Fibroblast of pulmonary artery (primary cell): ENCODE measurements around the gene EHMT1.

Experiments used
- DNase-seq: peaks from one replicate; pipeline ENCODE4 v3.0.0-alpha.2; 2010; ENCODE audit warnings: low read depth
- H3K4me3 ChIP-seq: replicated peaks from 2 replicates; pipeline ENCODE4 v1.5.1; 2011; ENCODE audit warnings: low read depth, mild to moderate bottlenecking, control low read depth, low read length, moderate library complexity
- TF ChIP-seq, protein P1 (sequence below): IDR thresholded peaks from 2 replicates; pipeline ENCODE4 v1.5.1; 2011; ENCODE audit warnings: mild to moderate bottlenecking, control low read depth, low read length, inconsistent platforms; ENCODE audit errors: missing control alignments

The EHMT1 gene

DNA sequence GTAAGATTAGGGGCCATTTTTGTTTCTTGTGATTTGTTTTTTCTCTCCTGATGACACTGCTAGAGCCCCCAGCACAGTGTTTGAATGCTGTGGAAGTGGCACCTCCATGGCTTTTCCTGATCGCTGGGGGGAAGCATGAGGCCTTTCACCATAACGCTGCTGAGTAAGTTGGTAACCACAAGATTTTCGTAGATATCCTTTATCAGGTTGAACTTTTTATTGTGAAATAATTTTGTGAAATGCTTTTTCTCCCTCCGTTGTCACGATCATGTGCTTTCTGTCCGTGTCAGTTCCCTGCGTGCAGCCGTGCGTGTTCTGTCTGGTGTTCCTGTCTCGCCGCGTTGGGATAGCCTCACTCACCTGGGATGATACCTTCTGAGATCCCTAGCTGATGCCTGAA lies 59.4 kb downstream of the EHMT1 start:
- no peak for DNase-seq

DNA sequence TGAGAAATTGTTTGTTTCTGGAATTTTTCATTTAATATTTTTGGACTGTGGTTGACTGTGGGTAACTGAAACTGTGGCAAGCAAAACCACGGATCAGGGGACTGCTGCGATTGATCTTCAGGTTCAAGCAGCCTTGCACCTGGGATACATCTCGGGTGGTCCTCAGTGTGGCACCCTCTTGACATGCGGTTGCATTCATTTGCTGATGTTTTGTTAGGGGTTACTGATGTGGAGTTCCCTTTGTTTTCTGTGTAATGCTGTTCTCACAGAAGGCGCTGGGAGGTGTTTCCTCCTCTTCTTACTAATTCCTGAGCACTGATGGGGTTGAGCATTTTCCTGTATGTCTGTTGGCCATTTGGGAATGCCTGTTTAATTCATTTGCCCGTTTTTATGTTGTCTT lies 60.4 kb downstream of the EHMT1 start:
- TF ChIP-seq, protein P1, sequence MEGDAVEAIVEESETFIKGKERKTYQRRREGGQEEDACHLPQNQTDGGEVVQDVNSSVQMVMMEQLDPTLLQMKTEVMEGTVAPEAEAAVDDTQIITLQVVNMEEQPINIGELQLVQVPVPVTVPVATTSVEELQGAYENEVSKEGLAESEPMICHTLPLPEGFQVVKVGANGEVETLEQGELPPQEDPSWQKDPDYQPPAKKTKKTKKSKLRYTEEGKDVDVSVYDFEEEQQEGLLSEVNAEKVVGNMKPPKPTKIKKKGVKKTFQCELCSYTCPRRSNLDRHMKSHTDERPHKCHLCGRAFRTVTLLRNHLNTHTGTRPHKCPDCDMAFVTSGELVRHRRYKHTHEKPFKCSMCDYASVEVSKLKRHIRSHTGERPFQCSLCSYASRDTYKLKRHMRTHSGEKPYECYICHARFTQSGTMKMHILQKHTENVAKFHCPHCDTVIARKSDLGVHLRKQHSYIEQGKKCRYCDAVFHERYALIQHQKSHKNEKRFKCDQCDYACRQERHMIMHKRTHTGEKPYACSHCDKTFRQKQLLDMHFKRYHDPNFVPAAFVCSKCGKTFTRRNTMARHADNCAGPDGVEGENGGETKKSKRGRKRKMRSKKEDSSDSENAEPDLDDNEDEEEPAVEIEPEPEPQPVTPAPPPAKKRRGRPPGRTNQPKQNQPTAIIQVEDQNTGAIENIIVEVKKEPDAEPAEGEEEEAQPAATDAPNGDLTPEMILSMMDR = no peak
- H3K4me3 ChIP-seq = no peak overlapping the region
- DNase-seq = no peak

More for the DNA sequence above, 59.4 kb downstream of the EHMT1 start:
- TF ChIP-seq, protein P1 = no peak
- no peak overlapping the region for H3K4me3 ChIP-seq

DNA sequence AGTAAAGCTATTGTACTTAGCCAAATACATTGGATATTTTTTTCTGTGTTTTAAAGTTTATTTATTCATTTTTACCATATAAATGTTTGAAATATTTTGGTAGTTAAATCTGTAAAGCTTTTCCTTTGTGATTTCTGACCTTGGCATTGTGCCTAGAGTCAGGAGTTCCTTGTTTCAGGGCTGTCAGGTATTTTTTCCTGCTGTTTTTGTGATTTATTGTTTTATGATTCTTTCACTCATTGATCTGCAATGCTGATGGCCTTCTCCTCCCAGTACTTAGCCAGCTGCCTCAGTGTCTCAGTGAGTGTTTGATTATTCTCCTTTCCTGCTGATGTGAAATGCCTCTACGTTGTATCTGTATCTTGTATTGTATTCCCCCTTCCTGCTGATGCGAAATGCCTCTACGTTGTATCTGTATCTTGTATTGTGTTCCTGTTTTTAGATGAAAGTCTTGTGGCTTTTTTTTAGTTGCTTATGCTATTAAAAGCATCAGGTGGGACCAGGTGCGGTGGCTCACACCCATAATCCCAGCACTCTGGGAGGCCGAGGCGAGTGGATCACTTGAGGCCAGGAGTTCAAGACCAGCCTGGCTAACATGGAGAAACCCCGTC lies 61.0 kb downstream of the EHMT1 start:
- TF ChIP-seq, protein P1 = no peak
- DNase-seq = no peak
- no peak overlapping the region for H3K4me3 ChIP-seq

DNA sequence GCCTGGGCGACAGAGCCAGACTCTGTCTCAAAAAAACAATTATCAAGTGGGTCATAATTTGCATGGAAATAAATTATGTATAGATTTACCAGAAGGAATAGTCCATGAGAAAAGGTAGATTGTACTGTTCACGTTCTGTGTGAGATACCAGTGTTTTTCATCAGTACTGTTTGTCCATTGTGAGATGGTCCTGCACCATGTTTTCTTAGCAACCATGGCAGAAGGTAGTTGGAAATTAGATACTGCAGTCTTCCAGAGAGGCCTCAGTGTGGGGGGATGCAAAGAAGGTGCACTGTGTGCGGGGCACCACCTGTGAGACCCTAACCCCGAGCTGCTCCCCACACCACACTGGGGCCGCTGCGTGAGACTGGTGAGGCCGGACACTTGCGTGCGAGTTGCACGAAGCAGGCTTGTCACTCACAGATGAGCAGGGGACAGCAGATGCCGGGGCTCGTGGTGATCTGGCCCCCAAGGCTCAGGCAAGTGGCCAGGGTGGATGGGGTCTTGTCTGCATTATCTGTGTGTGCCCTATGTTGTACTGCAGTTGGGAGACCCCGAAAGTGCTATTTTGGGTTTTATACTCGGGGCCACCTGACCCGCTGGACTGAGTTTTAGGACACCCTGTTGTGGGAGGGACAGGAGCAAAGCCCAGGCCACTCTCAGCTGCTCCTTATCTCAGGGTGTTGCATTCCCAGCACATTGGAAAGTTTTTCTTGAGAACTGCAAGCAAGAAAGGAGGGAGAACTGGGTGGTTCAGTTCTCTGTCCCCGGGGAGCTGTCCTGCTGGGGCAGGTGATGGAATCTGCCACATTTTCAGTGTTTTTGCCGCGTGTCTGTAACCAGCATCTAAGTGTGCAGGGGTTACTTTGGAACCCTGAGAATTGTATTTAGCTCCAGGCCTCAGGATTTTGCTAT lies 61.9 kb downstream of the EHMT1 start:
- DNase-seq = peak; percentile 18
- TF ChIP-seq, protein P1 = no peak
- H3K4me3 ChIP-seq = no peak overlapping the region

DNA sequence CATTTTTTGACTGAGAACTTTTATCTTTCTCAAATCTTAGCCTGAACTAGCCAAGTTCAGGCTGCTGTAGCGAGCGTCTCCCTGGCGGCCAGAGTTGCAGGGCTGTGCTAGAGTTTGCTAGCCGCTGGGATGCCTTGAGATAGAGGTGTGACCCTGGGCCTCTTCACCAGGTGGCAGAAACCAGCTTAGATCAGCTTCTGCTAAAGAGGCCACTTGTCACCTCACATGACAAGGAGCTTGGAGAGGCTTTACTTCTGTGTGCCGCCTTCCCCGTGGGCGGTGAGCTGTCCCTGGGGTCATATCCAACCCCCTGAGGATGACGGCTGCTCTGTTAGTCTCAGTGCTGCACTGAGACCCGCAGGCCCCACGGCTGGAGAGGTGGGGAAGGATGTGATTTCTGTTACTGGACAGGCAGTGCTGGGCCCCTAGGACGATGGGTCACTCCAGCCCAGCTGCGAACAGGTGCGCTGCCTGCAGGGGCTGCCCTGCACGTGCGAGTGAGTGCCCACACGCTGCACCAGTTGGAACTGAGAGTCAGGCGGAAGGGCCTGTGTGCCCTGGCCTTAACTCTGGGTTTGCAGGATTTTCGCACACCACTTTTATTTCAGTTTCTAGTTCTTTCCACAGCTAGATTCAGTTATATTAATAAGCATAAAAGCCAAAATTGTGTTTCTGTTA lies 63.8 kb downstream of the EHMT1 start:
- DNase-seq = no peak
- TF ChIP-seq, protein P1 = no peak
- H3K4me3 ChIP-seq = no peak overlapping the region

DNA sequence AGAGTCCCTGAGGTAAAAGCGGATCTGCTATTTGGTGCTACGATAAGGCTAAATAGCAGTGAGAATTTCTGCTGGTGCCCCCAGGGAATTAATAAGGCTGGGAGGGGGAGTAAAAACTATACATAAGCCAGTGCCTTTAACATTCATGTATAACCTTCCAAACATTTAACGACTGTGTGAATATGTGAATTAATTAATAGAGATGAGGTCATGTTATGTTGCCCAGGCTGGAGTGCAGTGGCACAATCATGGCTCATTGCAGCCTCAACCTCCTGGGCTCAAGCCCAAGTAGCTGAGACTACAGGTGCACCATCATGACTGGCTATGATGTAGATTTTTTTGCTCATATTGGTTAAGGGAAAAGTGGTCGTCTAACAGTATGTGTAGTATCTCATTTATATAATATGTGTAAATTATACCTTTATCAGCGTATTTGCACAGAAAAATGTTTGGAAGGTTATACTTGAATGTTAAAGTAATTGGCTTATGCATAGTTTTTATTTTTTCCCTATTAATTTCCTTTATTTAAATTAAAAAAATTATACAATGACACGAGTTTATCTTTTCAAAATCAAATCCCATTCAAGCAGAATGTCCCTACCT lies 64.6 kb downstream of the EHMT1 start:
- TF ChIP-seq, protein P1 = no peak
- no peak for DNase-seq
- no peak overlapping the region for H3K4me3 ChIP-seq
